Lower leg skin (tissue), 3 donors: ENCODE results near the gene PMEPA1.

Source experiments
- POLR2A ChIP-seq, 2 donors: fragments of 450-650 bp; IDR thresholded peaks; one replicate each; pipeline ENCODE4 v1.6.1; 2016 to 2017; ENCODE audit warnings: antibody characterized with exemption in 2 of 2, mild to moderate bottlenecking in 1 of 2, moderate library complexity in 1 of 2
- TF ChIP-seq, protein P1 (sequence below), 3 donors: fragments of 450-650 bp; IDR thresholded peaks; one replicate each; pipeline ENCODE4 v1.5.1; 2016; ENCODE audit warnings: antibody characterized with exemption in 3 of 3, mild to moderate bottlenecking in 3 of 3, moderate library complexity in 2 of 3

DNA sequence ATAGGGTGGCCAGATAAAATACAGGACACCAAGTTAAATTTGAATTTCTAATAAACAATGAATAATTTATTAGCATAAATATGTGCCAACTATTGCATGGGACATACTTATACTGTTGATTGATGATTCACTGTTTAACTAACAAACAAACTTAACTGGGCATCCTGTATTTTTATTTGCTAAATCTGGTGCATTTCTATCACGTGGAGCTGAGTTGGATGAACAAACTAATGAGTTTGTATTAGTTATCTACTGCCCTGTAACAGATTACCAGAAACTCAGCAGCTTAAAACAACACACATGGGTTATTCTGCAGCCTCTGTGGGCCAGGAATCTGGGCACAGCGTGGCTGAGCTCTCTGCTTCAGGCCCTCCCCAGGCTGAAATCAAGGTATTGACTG is 28.2 kb upstream of the PMEPA1 start:
- TF ChIP-seq, protein P1, sequence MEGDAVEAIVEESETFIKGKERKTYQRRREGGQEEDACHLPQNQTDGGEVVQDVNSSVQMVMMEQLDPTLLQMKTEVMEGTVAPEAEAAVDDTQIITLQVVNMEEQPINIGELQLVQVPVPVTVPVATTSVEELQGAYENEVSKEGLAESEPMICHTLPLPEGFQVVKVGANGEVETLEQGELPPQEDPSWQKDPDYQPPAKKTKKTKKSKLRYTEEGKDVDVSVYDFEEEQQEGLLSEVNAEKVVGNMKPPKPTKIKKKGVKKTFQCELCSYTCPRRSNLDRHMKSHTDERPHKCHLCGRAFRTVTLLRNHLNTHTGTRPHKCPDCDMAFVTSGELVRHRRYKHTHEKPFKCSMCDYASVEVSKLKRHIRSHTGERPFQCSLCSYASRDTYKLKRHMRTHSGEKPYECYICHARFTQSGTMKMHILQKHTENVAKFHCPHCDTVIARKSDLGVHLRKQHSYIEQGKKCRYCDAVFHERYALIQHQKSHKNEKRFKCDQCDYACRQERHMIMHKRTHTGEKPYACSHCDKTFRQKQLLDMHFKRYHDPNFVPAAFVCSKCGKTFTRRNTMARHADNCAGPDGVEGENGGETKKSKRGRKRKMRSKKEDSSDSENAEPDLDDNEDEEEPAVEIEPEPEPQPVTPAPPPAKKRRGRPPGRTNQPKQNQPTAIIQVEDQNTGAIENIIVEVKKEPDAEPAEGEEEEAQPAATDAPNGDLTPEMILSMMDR (IDR thresholded peaks at IDR 0.05) = no peak
- no peak for TF ChIP-seq POLR2A (IDR thresholded peaks at IDR 0.05)
